ENCODE data around the gene PNN.
"Not testable (repeated sequence)": the region's sequence is repeated elsewhere in the genome, so short reads cannot be mapped to it uniquely, and the experiment has no call there.

The PNN gene

GRCh38 chr14:39179042-39179441, 4.0 kb downstream of the PNN start:
- no peak for TF ChIP-seq CTCF (IDR thresholded peaks at IDR 0.05)
- Mint-ChIP-seq H3K27ac (peak overlapping the region; percentile 17), H3K27me3 (ENCODE audit: low read depth, poor library complexity) (no peaks in the 10 kb centered on the region), H3K4me1 (peaks cover 32% of the 10 kb centered on the region), H3K9me3 (no peaks in the 10 kb centered on the region), H3K36me3 (ENCODE audit: low read depth) (peaks cover 41% of the 10 kb centered on the region), H3K4me3 (peak overlapping the region; percentile 42)
- no peak for DNase-seq

- peaks cover 49% of the 10 kb centered on the region for H3K36me3 Mint-ChIP-seq (ENCODE audit: low read depth)
- H3K9me3 Mint-ChIP-seq: no peaks in the 10 kb centered on the region
- H3K27me3 Mint-ChIP-seq (ENCODE audit: low read depth, poor library complexity): no peaks in the 10 kb centered on the region
- no peak for DNase-seq
- H3K4me1 Mint-ChIP-seq: peaks cover 27% of the 10 kb centered on the region
- no peak overlapping the region for H3K4me3 Mint-ChIP-seq
- no peak overlapping the region for H3K27ac Mint-ChIP-seq
- TF ChIP-seq CTCF (IDR thresholded peaks at IDR 0.05): no peak
Observed at GRCh38 chr14:39180553-39180952, 5.5 kb downstream of the PNN start.

GRCh38 chr14:39181026-39181692, 6.1 kb downstream of the PNN start:
- Mint-ChIP-seq H3K27me3 (ENCODE audit: low read depth, poor library complexity) (no peaks in the 10 kb centered on the region), H3K27ac (no peak overlapping the region), H3K4me3 (no peak overlapping the region), H3K9me3 (no peaks in the 10 kb centered on the region), H3K36me3 (ENCODE audit: low read depth) (peaks cover 46% of the 10 kb centered on the region), H3K4me1 (peaks cover 22% of the 10 kb centered on the region)
- no peak for DNase-seq
- no peak for TF ChIP-seq CTCF (IDR thresholded peaks at IDR 0.05)

GRCh38 chr14:39181693-39182047, 6.6 kb downstream of the PNN start:
- no peak overlapping the region for H3K27ac Mint-ChIP-seq
- no peak for DNase-seq
- H3K4me3 Mint-ChIP-seq: no peak overlapping the region
- H3K36me3 Mint-ChIP-seq (ENCODE audit: low read depth): peaks cover 46% of the 10 kb centered on the region
- H3K4me1 Mint-ChIP-seq: peaks cover 17% of the 10 kb centered on the region
- H3K9me3 Mint-ChIP-seq: no peaks in the 10 kb centered on the region
- H3K27me3 Mint-ChIP-seq (ENCODE audit: low read depth, poor library complexity): no peaks in the 10 kb centered on the region
- no peak for TF ChIP-seq CTCF (IDR thresholded peaks at IDR 0.05)

GRCh38 chr14:39182770-39183684, 8.0 kb downstream of the PNN start:
- H3K4me1 Mint-ChIP-seq: peaks cover 8% of the 10 kb centered on the region
- H3K27ac Mint-ChIP-seq: no peak overlapping the region
- no peaks in the 10 kb centered on the region for H3K9me3 Mint-ChIP-seq
- peaks cover 37% of the 10 kb centered on the region for H3K36me3 Mint-ChIP-seq (ENCODE audit: low read depth)
- TF ChIP-seq CTCF (IDR thresholded peaks at IDR 0.05): no peak
- no peak overlapping the region for H3K4me3 Mint-ChIP-seq
- no peaks in the 10 kb centered on the region for H3K27me3 Mint-ChIP-seq (ENCODE audit: low read depth, poor library complexity)
- DNase-seq: no peak

- not testable (repeated sequence) for DNase-seq; H3K4me3 Mint-ChIP-seq; H3K4me1 Mint-ChIP-seq; H3K27ac Mint-ChIP-seq; H3K9me3 Mint-ChIP-seq; H3K27me3 Mint-ChIP-seq (ENCODE audit: low read depth, poor library complexity)
- H3K36me3 Mint-ChIP-seq (ENCODE audit: low read depth): peaks cover 34% of the 10 kb centered on the region
Observed at GRCh38 chr14:39183685-39184003, 8.6 kb downstream of the PNN start.
